HG02970 (cell line): Measurements from ENCODE around the gene AQP3.
"Not testable (repeated sequence)": the region's sequence is repeated elsewhere in the genome, so short reads cannot be mapped to it uniquely, and the experiment has no call there.

ENCODE experiments used
- ATAC-seq: cut with Tn5 transposase; IDR thresholded peaks from one replicate; pipeline ENCODE4 v1.9.1; 2021; ENCODE audit warnings: mild to moderate bottlenecking, moderate library complexity, moderate number of reproducible peaks; ENCODE audit not compliant: unreplicated experiment, low FRiP score

Gene AQP3

GRCh38 chr9:33419708-33420303 lies 27.6 kb downstream of the AQP3 start:
- ATAC-seq, result no peak

- no peak for ATAC-seq
Measured at GRCh38 chr9:33418090-33418489, 29.3 kb downstream of the AQP3 start.

GRCh38 chr9:33416996-33417395 lies 30.4 kb downstream of the AQP3 start:
- ATAC-seq, result no peak

- no peak for ATAC-seq
Measured at GRCh38 chr9:33415501-33416038, 31.8 kb downstream of the AQP3 start.

GRCh38 chr9:33414889-33415500 lies 32.4 kb downstream of the AQP3 start:
- ATAC-seq, result no peak

GRCh38 chr9:33414268-33414667 lies 33.1 kb downstream of the AQP3 start:
- no peak for ATAC-seq

GRCh38 chr9:33408087-33408486 lies 39.3 kb downstream of the AQP3 start:
- no peak for ATAC-seq

- ATAC-seq, result no peak
Measured at GRCh38 chr9:33407061-33407460, 40.3 kb downstream of the AQP3 start.

- ATAC-seq, result no peak
Measured at GRCh38 chr9:33404788-33405362, 42.5 kb downstream of the AQP3 start.

- ATAC-seq, result no peak
Measured at GRCh38 chr9:33403941-33404787, 43.2 kb downstream of the AQP3 start.

GRCh38 chr9:33402371-33402770 lies 45.0 kb downstream of the AQP3 start, which contains the start of gene AQP7:
TSS of gene AQP7 (minus strand) at chr9:33402568. CDS start at chr9:33401262, 1,306 bp downstream.
- ATAC-seq, result not testable (repeated sequence)

- ATAC-seq, result not testable (repeated sequence)
Measured at GRCh38 chr9:33401809-33402208, 45.6 kb downstream of the AQP3 start.

GRCh38 chr9:33399047-33399446 lies 48.3 kb downstream of the AQP3 start:
- not testable (repeated sequence) for ATAC-seq

GRCh38 chr9:33397801-33398200 lies 49.6 kb downstream of the AQP3 start:
- ATAC-seq, result not testable (repeated sequence)

- ATAC-seq, result not testable (repeated sequence)
Measured at GRCh38 chr9:33395159-33395879, 52.1 kb downstream of the AQP3 start.

- not testable (repeated sequence) for ATAC-seq
Measured at GRCh38 chr9:33393986-33394385, 53.4 kb downstream of the AQP3 start.

GRCh38 chr9:33393581-33393980 lies 53.8 kb downstream of the AQP3 start:
- ATAC-seq, result no peak

- ATAC-seq, result not testable (repeated sequence)
Measured at GRCh38 chr9:33392591-33393021, 54.8 kb downstream of the AQP3 start.
